GM21515 (cell line): ENCODE results near the gene RPRD1A.
"Not testable (repeated sequence)": the region's sequence is repeated elsewhere in the genome, so short reads cannot be mapped to it uniquely, and the experiment has no call there.

Experiments
- ATAC-seq: cut with Tn5 transposase; IDR thresholded peaks from one replicate; pipeline ENCODE4 v1.9.1; 2021; ENCODE audit not compliant: unreplicated experiment

Gene RPRD1A

GRCh38 chr18:36078751-36079529 lies 11.6 kb upstream of the RPRD1A start:
- no peak for ATAC-seq

GRCh38 chr18:36077764-36078163 lies 10.4 kb upstream of the RPRD1A start:
- not testable (repeated sequence) for ATAC-seq

- ATAC-seq: no peak
Observed at GRCh38 chr18:36075862-36076587, 8.7 kb upstream of the RPRD1A start.

- ATAC-seq: no peak
Observed at GRCh38 chr18:36074435-36074834, 7.1 kb upstream of the RPRD1A start.

- ATAC-seq: no peak
Observed at GRCh38 chr18:36073676-36074075, 6.3 kb upstream of the RPRD1A start.

GRCh38 chr18:36072406-36072805 lies 5.0 kb upstream of the RPRD1A start:
- ATAC-seq: not testable (repeated sequence)

GRCh38 chr18:36066686-36067054 lies 689 bp downstream of the RPRD1A start:
- peak; percentile 14 for ATAC-seq

- ATAC-seq: no peak
Observed at GRCh38 chr18:36066001-36066400, 1.4 kb downstream of the RPRD1A start.

- ATAC-seq: not testable (repeated sequence)
Observed at GRCh38 chr18:36064809-36065079, 2.6 kb downstream of the RPRD1A start.

GRCh38 chr18:36064027-36064808 lies 3.1 kb downstream of the RPRD1A start:
- ATAC-seq: no peak

GRCh38 chr18:36058674-36059073 lies 8.7 kb downstream of the RPRD1A start:
- ATAC-seq: no peak

- ATAC-seq: no peak
Observed at GRCh38 chr18:36051760-36052159, 15.6 kb downstream of the RPRD1A start.

GRCh38 chr18:36050479-36050878 lies 16.9 kb downstream of the RPRD1A start:
- ATAC-seq: no peak

GRCh38 chr18:36047521-36047920 lies 19.8 kb downstream of the RPRD1A start:
- ATAC-seq: no peak

GRCh38 chr18:36046898-36047297 lies 20.5 kb downstream of the RPRD1A start:
- ATAC-seq: no peak

- no peak for ATAC-seq
Observed at GRCh38 chr18:36045241-36045991, 21.9 kb downstream of the RPRD1A start.

GRCh38 chr18:36043153-36043552 lies 24.2 kb downstream of the RPRD1A start:
- no peak for ATAC-seq

GRCh38 chr18:36041146-36041545 lies 26.2 kb downstream of the RPRD1A start:
- no peak for ATAC-seq

GRCh38 chr18:36038102-36038663 lies 29.2 kb downstream of the RPRD1A start:
- ATAC-seq: no peak

GRCh38 chr18:36035253-36035652 lies 32.1 kb downstream of the RPRD1A start:
- no peak for ATAC-seq
